HEK293 (cell line): ENCODE results near the gene RANGAP1.
A peak's percentile ranks its signal among the peaks of the same experiment; 100 is the strongest.

Experiments
- CTCF ChIA-PET: fragments of 350-600 bp; formaldehyde crosslinking; extraction: SDS; loops from one replicate; lab custom pipeline; 2021; ENCODE audit warnings: antibody characterized with exemption; lab: Yijun Ruan, JAX
- POLR2A ChIA-PET: fragments of 300-600 bp; formaldehyde crosslinking; extraction: SDS; loops from one replicate; lab custom pipeline; 2020; ENCODE audit warnings: antibody characterized with exemption, inconsistent platforms; lab: Yijun Ruan, JAX
- H3K27ac ChIP-seq: fragments of 200-500 bp; sonication (Bioruptor generic); 2 replicates; pipeline ENCODE4 v1.5.1; 2014; ENCODE audit warnings: low read depth, low read length, control low read depth, inconsistent platforms; ENCODE audit errors: extremely low read depth
- H3K36me3 ChIP-seq, 2 experiments: fragments of 200-500 bp in 1 of 2; sonication (Bioruptor generic) in 1 of 2; 1 replicate in 1 of 2; 2 replicates in 1 of 2; pipeline ENCODE4 v1.5.1; 2014 to 2017; ENCODE audit warnings: inconsistent platforms in 2 of 2, low read length in 2 of 2; ENCODE audit not compliant: control insufficient read depth in 2 of 2, insufficient read depth in 1 of 2
- H3K4me1 ChIP-seq: fragments of 200-500 bp; sonication (Bioruptor generic); 2 replicates; pipeline ENCODE4 v1.5.1; 2014; ENCODE audit warnings: mild to moderate bottlenecking, low read length, inconsistent platforms; ENCODE audit not compliant: control insufficient read depth, insufficient read depth
- H3K4me3 ChIP-seq: 2 replicates; pipeline ENCODE4 v1.5.1; 2011; ENCODE audit warnings: low read depth, mild to moderate bottlenecking, control low read depth, low read length, moderate library complexity
- H3K9me3 ChIP-seq: fragments of 200-500 bp; sonication (Bioruptor generic); 2 replicates; pipeline ENCODE4 v1.5.1; 2014; ENCODE audit warnings: low read depth, low read length, inconsistent platforms; ENCODE audit not compliant: control insufficient read depth, insufficient read depth
- BCL11A ChIP-seq: fragments of 450-650 bp; formaldehyde crosslinking; IDR thresholded peaks from 2 replicates; pipeline ENCODE4 v1.5.1; 2016; ENCODE audit warnings: low read depth, missing biosample characterization, missing genetic modification characterization
- EGR2 ChIP-seq: fragments of 450-650 bp; formaldehyde crosslinking; IDR thresholded peaks from 2 replicates; pipeline ENCODE4 v1.5.1; 2016; ENCODE audit warnings: low read depth, missing biosample characterization, missing genetic modification characterization
- GFI1B ChIP-seq: fragments of 450-650 bp; formaldehyde crosslinking; IDR thresholded peaks from 2 replicates; pipeline ENCODE4 v1.5.1; 2016; ENCODE audit warnings: missing biosample characterization, missing genetic modification characterization
- GLIS1 ChIP-seq: fragments of 450-650 bp; formaldehyde crosslinking; IDR thresholded peaks from 2 replicates; pipeline ENCODE4 v1.5.1; 2016; ENCODE audit warnings: missing biosample characterization, missing genetic modification characterization
- KLF8 ChIP-seq: fragments of 450-650 bp; formaldehyde crosslinking; IDR thresholded peaks from 2 replicates; pipeline ENCODE4 v1.5.1; 2016; ENCODE audit warnings: missing biosample characterization, missing genetic modification characterization
- MYNN ChIP-seq: fragments of 450-650 bp; formaldehyde crosslinking; IDR thresholded peaks from 2 replicates; pipeline ENCODE4 v1.5.1; 2016; ENCODE audit warnings: missing biosample characterization, missing genetic modification characterization, borderline replicate concordance
- PBX3 ChIP-seq: sonication (generic); formaldehyde crosslinking; IDR thresholded peaks from 2 replicates; pipeline ENCODE4 v1.8.1; 2022; ENCODE audit warnings: mild to moderate bottlenecking, moderate library complexity, missing genetic modification reagents
- SP3 ChIP-seq: fragments of 450-650 bp; formaldehyde crosslinking; IDR thresholded peaks from 2 replicates; pipeline ENCODE4 v1.5.1; 2016; ENCODE audit warnings: missing biosample characterization, missing genetic modification characterization
- TSHZ1 ChIP-seq: fragments of 450-650 bp; formaldehyde crosslinking; IDR thresholded peaks from 2 replicates; pipeline ENCODE4 v1.5.1; 2016; ENCODE audit warnings: missing biosample characterization, missing genetic modification characterization, borderline replicate concordance
- ZFP37 ChIP-seq: fragments of 450-650 bp; formaldehyde crosslinking; IDR thresholded peaks from 2 replicates; pipeline ENCODE4 v1.5.1; 2016; ENCODE audit warnings: missing biosample characterization, missing genetic modification characterization
- ZNF10 ChIP-seq: fragments of 450-650 bp; formaldehyde crosslinking; IDR thresholded peaks from 2 replicates; pipeline ENCODE4 v1.5.1; 2017; ENCODE audit warnings: missing biosample characterization, missing genetic modification characterization
- ZNF140 ChIP-seq: fragments of 450-650 bp; formaldehyde crosslinking; IDR thresholded peaks from 2 replicates; pipeline ENCODE4 v1.5.1; 2016; ENCODE audit warnings: missing biosample characterization, missing genetic modification characterization
- ZNF354C ChIP-seq: fragments of 450-650 bp; formaldehyde crosslinking; IDR thresholded peaks from 2 replicates; pipeline ENCODE4 v1.5.1; 2016; ENCODE audit warnings: missing biosample characterization, missing genetic modification characterization, low read depth, borderline replicate concordance
- ZNF362 ChIP-seq: fragments of 450-650 bp; formaldehyde crosslinking; IDR thresholded peaks from 2 replicates; pipeline ENCODE4 v1.5.1; 2016; ENCODE audit warnings: missing biosample characterization, missing genetic modification characterization
- ZNF394 ChIP-seq: fragments of 450-650 bp; formaldehyde crosslinking; IDR thresholded peaks from 2 replicates; pipeline ENCODE4 v1.5.1; 2016; ENCODE audit warnings: missing biosample characterization, missing genetic modification characterization, mild to moderate bottlenecking, moderate library complexity, borderline replicate concordance
- ZNF423 ChIP-seq: fragments of 450-650 bp; formaldehyde crosslinking; IDR thresholded peaks from 2 replicates; pipeline ENCODE4 v1.5.1; 2016; ENCODE audit warnings: missing biosample characterization, missing genetic modification characterization
- ZNF433 ChIP-seq: fragments of 450-650 bp; formaldehyde crosslinking; IDR thresholded peaks from 2 replicates; pipeline ENCODE4 v1.5.1; 2016; ENCODE audit warnings: missing biosample characterization, missing genetic modification characterization, low read depth
- ZNF529 ChIP-seq: fragments of 450-650 bp; formaldehyde crosslinking; IDR thresholded peaks from 2 replicates; pipeline ENCODE4 v1.5.1; 2017; ENCODE audit warnings: missing genetic modification characterization, missing biosample characterization; ENCODE audit not compliant: insufficient replicate concordance
- ZNF639 ChIP-seq: fragments of 450-650 bp; formaldehyde crosslinking; IDR thresholded peaks from 2 replicates; pipeline ENCODE4 v1.5.1; 2016; ENCODE audit warnings: missing biosample characterization, missing genetic modification characterization
- ZNF76 ChIP-seq: fragments of 450-650 bp; formaldehyde crosslinking; IDR thresholded peaks from 2 replicates; pipeline ENCODE4; 2016; ENCODE audit warnings: low read depth, missing biosample characterization, missing genetic modification characterization, borderline replicate concordance
- ZSCAN16 ChIP-seq: fragments of 450-650 bp; formaldehyde crosslinking; IDR thresholded peaks from 2 replicates; pipeline ENCODE4 v1.5.1; 2016; ENCODE audit warnings: missing biosample characterization, missing genetic modification characterization

The RANGAP1 gene

GRCh38 chr22:41240377-41241132, 45.4 kb downstream of the RANGAP1 start, which contains the start of gene CHADL (continued):
- TF ChIP-seq TSHZ1 (tag by site-specific recombination): no peak
- TF ChIP-seq ZNF10 (tag by site-specific recombination): no peak
- TF ChIP-seq ZNF529 (tag by site-specific recombination): no peak
- TF ChIP-seq SP3 (tag by site-specific recombination): no peak
- TF ChIP-seq ZNF394 (tag by site-specific recombination): no peak
- TF ChIP-seq GLIS1 (tag by site-specific recombination): peak; percentile 94
- no peak for TF ChIP-seq ZNF433

GRCh38 chr22:41239443-41240128, 46.4 kb downstream of the RANGAP1 start:
- H3K9me3 ChIP-seq: no peaks in the 10 kb centered on the region
- ChIA-PET CTCF (interaction anchor here (0.6 kb wide), 2 partner anchors 216 to 317 kb away, joined by 3 read pairs; no protein-coding TSS in a partner anchor), POLR2A (no interaction called here)
- no peaks in the 10 kb centered on the region; a peak in 1 of 3 replicates for H3K36me3 ChIP-seq
- TF ChIP-seq PBX3 (CRISPR knock-in tag) (no peak), MYNN (no peak), EGR2 (tag by site-specific recombination) (no peak)
- peaks cover 3% of the 10 kb centered on the region; the same call in 1 of the 2 replicates for H3K4me1 ChIP-seq
- H3K27ac ChIP-seq: no peak overlapping the region
- no peak overlapping the region for H3K4me3 ChIP-seq

- CTCF ChIA-PET: interaction anchor here (0.8 to 2.5 kb wide), 7 partner anchors 32 to 323 kb away, joined by 3 to 49 read pairs (median 4); partner anchors contain the start of gene RANGAP1
- H3K27ac ChIP-seq: no peak overlapping the region
- no peaks in the 10 kb centered on the region for H3K9me3 ChIP-seq
- POLR2A ChIA-PET: interaction anchor here (1.4 to 1.6 kb wide), 2 partner anchors 12 to 48 kb away, joined by 3 to 4 read pairs; partner anchors contain the start of gene RANGAP1
- H3K4me3 ChIP-seq: no peak overlapping the region
- TF ChIP-seq ZNF76 (tag by site-specific recombination) (no peak), BCL11A (tag by site-specific recombination) (0 out of 2 replicates have a peak, but pooled peaks have one; percentile 7), ZNF423 (tag by site-specific recombination) (no peak), ZFP37 (tag by site-specific recombination) (no peak), ZSCAN16 (tag by site-specific recombination) (no peak), ZNF362 (tag by site-specific recombination) (no peak), ZNF639 (tag by site-specific recombination) (0 out of 2 replicates have a peak, but pooled peaks have one; percentile 34), GFI1B (tag by site-specific recombination) (no peak), ZNF140 (no peak), ZNF354C (tag by site-specific recombination) (no peak), KLF8 (tag by site-specific recombination) (peak; percentile 17; the same call in 1 of the 2 replicates)
- TF ChIP-seq, all 188 proteins: peak for 3
- Histone ChIP-seq H3K36me3 (no peaks in the 10 kb centered on the region; a peak in 1 of 3 replicates), H3K4me1 (peaks cover 3% of the 10 kb centered on the region; the same call in 1 of the 2 replicates)
These were observed 47.2 kb downstream of the RANGAP1 start for GRCh38 chr22:41238570-41239442.
